Iris pigment epithelial cell (primary cell): ENCODE data around the gene IHH.

Experiments
- DNase-seq: peaks from one replicate; pipeline ENCODE4 v3.0.0-alpha.2; 2011; ENCODE audit warnings: low read depth

The IHH gene

DNA sequence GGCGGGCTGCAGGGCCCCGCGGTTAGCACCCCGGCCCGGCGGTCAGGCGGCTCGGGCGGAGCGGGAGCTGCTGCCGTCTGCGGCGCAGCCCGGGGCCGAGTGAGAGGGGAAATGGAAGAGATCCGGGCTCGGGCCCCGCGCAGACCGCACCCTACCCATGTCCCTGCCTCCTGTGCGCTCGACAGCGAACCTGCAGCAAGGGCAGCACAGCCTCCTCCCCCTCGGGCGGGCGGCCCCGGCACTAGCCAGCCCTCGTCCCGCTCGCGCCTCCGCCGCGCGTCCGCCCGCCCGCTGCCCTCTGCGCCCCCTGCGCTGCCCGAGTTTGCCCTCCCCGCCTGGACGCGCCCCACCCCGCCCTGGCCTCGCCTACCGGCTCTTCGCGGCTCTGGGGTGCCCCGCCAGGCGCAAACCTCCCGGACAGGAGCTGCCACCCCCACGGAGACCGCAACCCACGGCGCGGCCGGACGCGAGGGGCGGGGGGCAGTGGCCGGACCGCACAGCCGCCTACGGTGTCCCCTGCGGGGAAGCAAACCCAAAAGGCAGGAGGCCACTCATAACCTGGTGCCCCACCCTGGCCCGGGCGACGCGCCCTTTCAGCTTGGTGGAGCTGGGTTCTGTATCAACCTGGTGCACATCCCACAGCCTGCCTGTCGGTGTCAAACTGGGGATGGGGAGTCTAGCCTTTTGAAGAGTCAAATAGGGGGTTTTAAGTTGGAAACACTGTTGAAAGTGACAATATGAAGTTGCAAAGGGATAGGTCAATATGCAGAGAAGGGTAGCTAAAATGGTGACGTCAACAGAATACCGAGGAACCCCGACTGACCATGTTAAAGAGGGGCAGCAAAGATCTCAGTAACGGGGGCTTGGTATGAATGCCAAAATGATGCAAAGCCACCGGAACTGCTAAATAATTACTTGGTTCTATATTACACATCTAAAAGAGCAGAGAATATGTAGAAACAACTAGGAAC lies at the start of gene IHH:
Gene IHH (minus strand): TSS at position 101 of the 971 bp plus-strand sequence. CDS start 454 bp downstream, outside the sequence.
- DNase-seq, result no peak

- DNase-seq, result no peak
These were observed 48.8 kb upstream of the IHH start for GRCh38 chr2:219109471-219109870.

- DNase-seq, result no peak
These were observed 47.0 kb upstream of the IHH start for GRCh38 chr2:219107758-219108157.

DNA sequence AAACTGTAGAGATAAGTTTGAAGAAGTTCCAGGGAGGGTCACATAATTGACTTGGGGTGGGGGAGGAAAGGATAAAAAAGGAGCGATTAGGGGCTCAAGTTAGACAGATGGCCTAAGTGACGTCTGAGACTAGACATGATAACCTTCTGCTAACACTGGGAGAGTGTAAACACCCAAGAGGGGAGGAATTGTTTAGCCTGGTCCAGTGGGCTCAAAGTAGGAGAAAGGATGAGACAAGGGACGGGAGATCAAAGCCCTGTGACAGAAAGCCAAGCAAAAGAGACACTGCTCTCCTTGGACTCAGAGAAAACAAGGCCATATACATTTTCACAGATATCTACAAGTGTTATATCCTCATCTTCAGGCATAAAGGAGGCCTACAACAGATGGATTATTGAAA lies 45.5 kb upstream of the IHH start:
- DNase-seq, result no peak

- peak; percentile 46 for DNase-seq
These were observed 43.6 kb upstream of the IHH start for GRCh38 chr2:219104107-219105035.

DNA sequence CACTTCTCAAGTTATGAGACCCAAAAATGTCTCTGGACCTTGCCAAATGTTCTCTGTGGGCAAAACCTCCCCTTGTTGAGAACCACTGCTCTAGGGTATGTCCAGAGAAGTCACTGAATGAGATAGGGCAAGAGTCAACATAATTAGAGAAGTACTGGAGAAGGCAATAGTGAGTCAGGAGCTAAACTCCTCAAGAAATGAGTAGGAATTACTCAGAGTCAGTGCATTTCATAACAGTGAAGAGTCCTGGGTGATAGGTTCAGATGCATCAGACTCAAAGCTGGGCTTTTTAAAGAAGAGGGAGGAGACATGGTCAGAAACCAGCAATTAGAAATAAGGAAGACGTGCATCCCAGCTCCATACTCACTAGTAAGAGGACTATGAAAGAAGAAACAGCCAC lies 38.6 kb upstream of the IHH start:
- DNase-seq, result peak; percentile 73

DNA sequence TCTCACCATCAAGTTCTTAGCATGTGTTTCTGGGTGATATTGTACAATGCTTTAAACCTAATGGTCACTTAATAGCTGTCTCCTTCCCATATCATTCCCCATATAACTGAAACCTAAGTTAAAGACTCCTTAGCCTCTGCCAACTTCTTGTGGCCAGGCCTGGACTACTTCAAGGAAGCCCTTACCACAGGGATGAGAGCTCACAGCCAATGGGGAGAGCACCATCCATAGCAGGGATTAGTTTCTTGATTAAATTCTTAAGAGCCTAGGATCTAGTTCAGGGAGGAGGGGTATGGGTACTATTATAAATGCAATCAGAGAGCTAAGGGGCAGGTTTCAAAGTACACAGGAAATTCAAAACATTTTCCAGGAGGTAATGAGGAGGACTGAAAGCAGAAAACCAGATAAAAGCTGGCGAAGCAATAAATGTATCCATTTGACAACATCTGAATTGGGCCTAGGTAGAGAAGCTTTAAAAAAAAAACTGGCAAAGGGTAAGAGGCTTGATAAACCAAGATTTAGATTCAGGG lies 34.8 kb upstream of the IHH start:
- no peak for DNase-seq

- DNase-seq, result no peak
These were observed 33.5 kb upstream of the IHH start for GRCh38 chr2:219094171-219094570.

DNA sequence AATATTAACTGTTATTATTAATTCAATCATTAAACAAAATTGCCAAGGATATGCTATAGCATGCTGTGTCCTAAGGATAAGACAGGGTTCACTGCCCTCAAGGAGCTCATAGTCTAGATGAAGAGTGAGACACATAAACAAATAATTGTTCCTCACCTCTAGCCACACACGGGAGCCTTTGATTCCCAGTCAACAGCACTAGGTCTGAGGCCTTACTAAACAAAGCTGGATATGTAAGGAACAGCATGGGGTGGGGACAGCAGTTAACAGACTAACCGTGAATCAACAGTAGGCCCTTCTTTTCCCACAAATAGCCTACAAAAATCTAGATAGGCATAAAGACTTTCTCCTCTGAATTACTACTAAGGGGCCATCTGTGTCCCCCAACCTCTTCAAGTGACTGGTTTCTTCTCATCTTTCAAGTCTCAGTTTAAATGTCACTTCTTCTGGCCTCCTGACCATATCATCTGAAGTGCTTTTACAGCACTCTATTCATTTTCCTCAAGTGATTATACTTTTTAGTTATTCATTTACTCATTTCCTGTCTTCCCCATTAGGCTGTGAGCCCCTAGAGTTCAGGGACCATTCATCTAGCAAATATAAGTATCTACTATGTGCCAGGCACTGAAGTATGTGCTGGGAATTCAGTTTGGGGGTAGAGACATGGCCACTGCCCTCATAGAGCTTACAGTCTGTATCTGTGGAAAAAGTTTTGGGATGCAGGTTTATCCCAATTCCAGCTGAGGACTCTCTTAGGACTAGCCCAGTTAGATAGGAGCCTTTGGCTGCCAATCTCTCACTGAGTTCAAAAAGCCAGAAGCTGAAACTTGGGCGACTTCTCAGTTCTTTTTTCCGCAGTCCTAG lies 29.9 kb upstream of the IHH start:
- DNase-seq, result no peak

DNA sequence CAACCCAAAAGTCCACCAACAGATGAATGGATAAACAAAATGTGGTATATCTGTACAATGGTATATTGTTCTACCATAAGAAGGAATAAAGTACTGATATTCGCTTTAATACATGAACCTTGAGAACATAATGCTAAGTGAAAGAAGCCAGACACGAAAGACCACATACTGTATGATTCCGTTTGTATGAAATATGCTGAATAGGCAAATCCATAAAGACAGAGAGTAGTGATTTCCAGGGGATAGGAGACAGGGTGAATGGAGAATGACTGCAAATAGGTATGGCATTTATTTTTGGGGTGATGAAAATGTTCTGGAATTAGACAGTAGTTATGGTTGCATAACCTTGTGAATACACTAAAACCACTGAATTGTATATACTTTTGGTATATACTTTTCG lies 28.6 kb upstream of the IHH start:
- DNase-seq, result no peak

- no peak for DNase-seq
These were observed 27.1 kb upstream of the IHH start for GRCh38 chr2:219087848-219088247.

GRCh38 chr2:219087361-219087760 lies 26.6 kb upstream of the IHH start:
- DNase-seq, result no peak

DNA sequence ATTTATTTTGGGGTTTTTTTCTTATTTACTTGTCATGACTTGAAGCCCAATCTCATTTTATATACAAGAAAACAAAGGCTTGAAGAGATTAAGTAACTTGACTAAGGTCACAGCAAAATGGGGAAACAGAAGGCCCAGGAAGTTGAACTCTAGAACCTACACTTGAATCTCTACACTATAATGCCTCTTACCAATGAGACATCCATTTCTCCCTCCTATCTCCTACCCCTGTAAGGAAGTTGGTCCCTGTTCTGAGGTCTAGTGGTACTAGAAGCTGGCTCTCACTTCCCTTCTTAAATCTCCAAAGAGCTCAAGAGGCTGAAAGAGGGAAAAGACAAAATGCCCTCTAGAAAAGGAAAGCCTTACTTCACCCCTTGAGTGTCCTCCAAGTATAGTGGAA lies 25.5 kb upstream of the IHH start:
- DNase-seq, result no peak

- DNase-seq, result no peak
These were observed 24.1 kb upstream of the IHH start for GRCh38 chr2:219084791-219085190.

- DNase-seq, result no peak
These were observed 21.7 kb upstream of the IHH start for GRCh38 chr2:219082332-219082958.

DNA sequence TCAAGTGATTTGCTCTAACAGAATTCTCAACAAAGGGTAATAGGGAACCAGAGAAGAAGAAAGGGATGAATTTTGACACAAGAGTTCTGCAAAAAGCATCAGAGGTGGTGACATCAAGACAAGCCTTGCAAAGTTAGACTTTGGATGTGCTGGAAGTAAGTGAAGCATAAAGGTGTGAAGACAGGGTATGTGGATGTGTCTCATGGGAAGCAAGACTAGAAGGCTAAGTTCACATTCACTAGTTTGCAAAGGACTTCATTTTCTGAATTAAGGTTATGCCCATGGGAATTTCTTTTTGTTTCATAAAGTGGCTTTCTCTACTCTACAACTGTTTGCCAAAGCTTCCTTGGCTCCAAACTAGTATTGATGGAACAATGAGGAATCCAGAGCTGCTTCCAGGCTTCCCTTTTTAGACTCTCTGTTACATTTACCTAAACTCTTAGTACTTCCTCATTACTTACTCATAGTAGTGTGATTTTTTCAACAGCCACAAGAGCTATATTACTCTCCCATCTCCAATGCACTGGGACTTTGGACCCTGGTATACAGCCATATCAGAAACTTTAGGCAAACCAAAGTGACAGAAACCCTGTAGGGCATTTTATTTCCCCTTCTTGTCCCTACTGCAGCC lies 21.1 kb upstream of the IHH start:
- no peak for DNase-seq

- DNase-seq, result no peak
These were observed 20.4 kb upstream of the IHH start for GRCh38 chr2:219081096-219081495.

DNA sequence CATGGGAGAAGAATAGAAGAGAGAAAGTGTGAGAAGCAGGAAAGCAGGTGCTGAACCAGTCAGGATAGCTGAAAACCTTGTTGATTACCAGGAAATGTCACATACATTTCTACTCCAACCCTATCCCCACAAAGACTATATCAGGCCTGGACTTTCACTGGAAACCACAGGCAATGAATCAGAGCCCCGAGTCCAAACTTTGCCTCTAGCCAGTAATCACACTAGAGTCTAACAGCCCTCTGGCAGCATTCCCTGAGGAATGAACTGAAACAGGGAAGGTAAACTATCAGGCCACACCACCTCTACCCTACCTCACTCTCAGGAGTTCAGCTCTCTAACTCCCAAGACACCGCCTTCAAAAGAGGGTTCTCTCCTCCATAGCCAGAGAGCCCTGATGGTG lies 18.7 kb upstream of the IHH start:
- DNase-seq, result peak; percentile 46

- no peak for DNase-seq
These were observed 18.2 kb upstream of the IHH start for GRCh38 chr2:219078951-219079350.

GRCh38 chr2:219078126-219078525 lies 17.4 kb upstream of the IHH start:
- no peak for DNase-seq

GRCh38 chr2:219076253-219076652 lies 15.5 kb upstream of the IHH start:
- no peak for DNase-seq
